ENCODE data around the gene MGAT5B.
A peak's percentile ranks its signal among the peaks of the same experiment; 100 is the strongest.
"Not testable (repeated sequence)": the region's sequence is repeated elsewhere in the genome, so short reads cannot be mapped to it uniquely, and the experiment has no call there.

The MGAT5B gene

GRCh38 chr17:76951375-76951905, 83.2 kb downstream of the MGAT5B start:
- DNase-seq (ENCODE audit: low read depth), result no peak

GRCh38 chr17:76952402-76952801, 84.2 kb downstream of the MGAT5B start:
- no peak for DNase-seq (ENCODE audit: low read depth)

GRCh38 chr17:76953066-76953465, 84.9 kb downstream of the MGAT5B start:
- no peak for DNase-seq (ENCODE audit: low read depth)

GRCh38 chr17:76953946-76954345, 85.7 kb downstream of the MGAT5B start:
- no peak for DNase-seq (ENCODE audit: low read depth)

DNA sequence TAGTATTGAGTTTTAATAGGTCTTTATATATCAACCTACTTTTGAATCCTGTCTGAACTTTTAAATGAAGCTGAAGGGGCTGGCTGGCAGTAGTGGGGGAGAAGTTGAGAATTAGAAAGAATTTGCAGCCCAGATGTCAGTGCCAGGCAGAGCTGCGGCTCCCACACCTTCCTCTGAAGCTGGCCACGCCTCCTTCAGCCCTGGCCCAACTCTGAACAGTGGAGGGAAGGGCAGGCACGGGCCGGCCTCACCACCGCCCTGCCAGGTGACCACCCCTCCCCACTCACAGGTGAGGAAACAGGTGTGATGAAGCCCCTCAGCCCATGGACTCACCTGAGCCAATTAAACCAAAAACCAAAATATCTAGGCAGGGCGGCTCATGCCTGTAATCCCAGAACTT, 87.0 kb downstream of the MGAT5B start:
- DNase-seq (ENCODE audit: low read depth), result no peak

- DNase-seq (ENCODE audit: low read depth), result no peak
Measured at GRCh38 chr17:76956846-76957540, 88.8 kb downstream of the MGAT5B start.

- DNase-seq (ENCODE audit: low read depth), result peak; percentile 5
Measured at GRCh38 chr17:76957678-76958464, 89.7 kb downstream of the MGAT5B start.

- no peak for DNase-seq (ENCODE audit: low read depth)
Measured at GRCh38 chr17:76958974-76959373, 90.8 kb downstream of the MGAT5B start.

DNA sequence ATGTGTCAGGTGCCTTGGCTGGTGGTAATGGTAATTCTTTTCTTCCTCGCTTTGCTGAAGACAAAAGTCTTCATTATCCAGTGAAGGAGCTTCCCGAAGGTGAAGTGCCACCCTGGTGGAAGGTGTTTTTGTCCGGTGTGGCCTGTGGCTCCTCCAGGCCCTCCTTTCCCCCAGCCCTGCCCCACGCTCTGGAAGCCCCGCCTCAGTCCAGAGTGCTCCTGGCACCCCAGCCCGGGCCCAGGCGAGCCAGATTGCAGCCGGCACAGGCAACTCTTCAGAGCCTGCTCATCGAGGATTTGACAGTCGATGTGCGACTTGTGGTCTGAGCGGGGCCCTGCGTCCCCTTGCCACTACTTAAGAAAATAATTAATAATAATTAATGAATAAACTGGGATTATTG, 93.7 kb downstream of the MGAT5B start:
- DNase-seq (ENCODE audit: low read depth), result no peak

- no peak for DNase-seq (ENCODE audit: low read depth)
Measured at GRCh38 chr17:76962858-76963257, 94.7 kb downstream of the MGAT5B start.

DNA sequence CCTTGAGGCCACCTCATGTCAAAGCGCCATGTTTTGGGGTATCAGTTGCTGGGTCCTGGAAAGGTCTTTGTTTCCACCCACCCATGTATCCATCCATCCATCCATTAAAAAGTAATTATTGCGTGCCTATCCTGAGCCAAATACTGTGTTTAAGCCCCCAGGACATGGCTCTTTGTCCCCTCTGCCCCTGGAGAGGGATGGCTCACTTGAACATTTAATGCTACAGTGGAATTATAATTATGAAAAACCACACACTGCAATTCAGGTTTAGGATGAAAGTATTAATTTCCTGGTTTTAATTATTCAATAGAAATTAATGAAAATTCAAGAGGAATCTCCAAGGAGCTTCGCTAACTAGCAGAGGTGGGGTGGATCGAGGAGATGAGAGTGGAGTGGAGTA, 97.8 kb downstream of the MGAT5B start:
- DNase-seq (ENCODE audit: low read depth), result no peak

GRCh38 chr17:76966486-76967181, 98.4 kb downstream of the MGAT5B start:
- DNase-seq (ENCODE audit: low read depth), result no peak

DNA sequence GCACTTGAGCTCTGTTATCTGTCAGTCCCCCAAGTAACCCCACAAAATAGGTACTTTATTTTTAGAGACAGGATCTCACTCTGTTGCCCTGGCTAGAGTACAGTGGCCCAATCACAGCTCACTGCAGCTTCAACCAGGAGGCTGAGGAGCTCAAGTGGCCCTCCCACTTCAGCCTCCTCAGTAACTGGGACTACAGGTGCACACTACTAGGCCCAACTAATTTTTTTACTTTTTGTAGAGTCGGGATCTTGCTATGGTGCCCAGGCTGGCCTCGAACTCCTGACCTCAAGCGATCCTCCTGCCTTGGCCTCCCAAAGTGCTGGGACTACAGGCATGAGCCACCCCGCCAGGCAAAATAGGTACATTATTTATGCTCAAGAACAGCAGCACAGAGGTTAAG, 99.6 kb downstream of the MGAT5B start:
- DNase-seq (ENCODE audit: low read depth), result no peak

DNA sequence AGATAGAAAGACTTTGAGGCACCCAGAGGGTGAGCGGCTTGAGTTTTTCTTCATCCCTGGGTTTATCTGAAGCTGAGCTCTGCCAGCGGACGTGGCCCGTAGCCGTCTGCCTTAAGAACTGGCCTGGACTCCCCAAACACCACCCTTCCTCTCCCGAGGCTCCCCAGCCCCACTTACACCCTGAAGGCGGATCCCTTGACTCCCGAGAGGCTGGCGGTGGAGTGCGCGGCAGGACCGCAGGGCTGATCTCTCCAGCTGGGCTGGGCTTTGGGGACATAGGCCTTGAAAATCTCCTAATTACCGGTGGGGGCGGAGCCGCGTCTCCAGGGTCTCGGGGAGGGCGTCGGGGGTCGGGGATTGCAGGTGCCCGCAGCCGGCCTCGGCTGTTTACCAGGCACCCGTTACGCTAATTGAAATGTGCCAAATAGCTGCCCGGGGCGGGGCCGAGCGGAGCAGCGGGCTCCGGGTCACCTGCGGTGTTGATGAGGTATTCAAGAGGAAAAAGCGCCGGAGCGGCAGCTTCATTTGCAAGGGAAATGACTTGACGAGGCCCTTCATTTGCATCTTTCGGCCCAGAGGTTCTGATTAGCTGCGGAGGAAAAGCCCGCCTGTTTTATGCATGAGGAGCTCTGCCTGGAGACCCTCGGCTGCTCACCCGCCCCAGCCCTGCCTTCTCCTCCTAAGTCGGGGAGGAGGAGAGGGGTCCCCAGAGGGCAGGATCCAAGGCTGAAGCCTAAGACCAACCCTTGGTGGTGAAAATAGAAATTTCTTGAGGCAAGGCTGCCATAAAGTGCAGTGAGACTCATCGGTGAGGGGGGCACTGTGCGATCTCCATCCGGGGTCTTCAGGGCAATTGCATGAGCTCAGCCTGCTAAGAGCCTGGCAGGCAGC, 100.7 kb downstream of the MGAT5B start:
- peak; percentile 3 for DNase-seq (ENCODE audit: low read depth)

DNA sequence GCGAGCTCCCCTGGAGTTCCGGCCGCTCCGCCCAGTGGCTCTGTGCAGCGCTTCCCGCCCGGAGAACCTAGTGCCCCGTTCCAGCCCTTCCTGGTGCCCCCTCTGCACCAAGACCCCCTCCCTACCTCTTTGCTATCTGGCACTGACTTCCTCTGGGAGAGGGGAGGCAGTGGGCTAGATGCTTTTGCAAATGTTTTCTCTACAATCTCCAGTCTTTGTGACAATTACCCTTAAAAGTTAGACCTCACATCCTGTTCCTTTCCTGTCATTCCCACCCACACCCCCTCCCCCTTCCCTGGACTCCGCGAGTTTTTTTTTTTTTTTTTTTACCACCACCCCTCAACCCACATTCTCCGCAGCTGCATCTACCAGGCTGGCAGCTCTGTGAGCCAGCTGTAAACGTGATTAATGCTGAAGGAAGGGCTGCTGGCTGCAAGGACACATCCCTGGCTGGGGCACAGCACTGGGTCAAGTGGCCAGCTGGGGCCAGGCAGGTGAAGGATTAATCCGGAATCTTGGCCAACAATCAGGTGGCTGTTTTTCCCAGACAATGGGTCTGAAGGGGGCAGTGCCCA, 101.5 kb downstream of the MGAT5B start:
- no peak for DNase-seq (ENCODE audit: low read depth)

- DNase-seq (ENCODE audit: low read depth), result not testable (repeated sequence)
Measured at GRCh38 chr17:76970228-76970627, 102.0 kb downstream of the MGAT5B start.

- DNase-seq (ENCODE audit: low read depth), result no peak
Measured at GRCh38 chr17:76972046-76972641, 103.9 kb downstream of the MGAT5B start.

DNA sequence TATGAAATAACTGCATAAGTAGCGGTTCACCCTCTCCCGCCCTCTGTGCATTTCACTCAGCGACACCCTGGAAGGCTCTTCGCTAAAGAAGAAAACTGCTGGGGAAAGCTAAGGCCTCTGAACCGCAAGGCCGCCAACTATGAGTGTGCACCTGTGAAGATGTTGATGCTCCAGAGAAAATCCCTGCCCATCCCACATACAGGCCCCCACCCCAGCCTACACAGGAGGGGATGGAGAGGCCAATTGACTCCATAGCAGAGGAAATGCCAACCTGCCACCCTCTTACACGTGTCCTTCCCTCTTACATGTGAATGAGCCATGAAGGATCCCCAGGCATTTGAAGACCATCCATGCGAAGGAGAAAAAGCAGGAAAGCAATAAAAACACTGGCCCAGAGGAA, 104.8 kb downstream of the MGAT5B start:
- no peak for DNase-seq (ENCODE audit: low read depth)

GRCh38 chr17:76974721-76975120, 106.5 kb downstream of the MGAT5B start:
- DNase-seq (ENCODE audit: low read depth), result no peak

- DNase-seq (ENCODE audit: low read depth), result not testable (repeated sequence)
Measured at GRCh38 chr17:76978050-76978449, 109.8 kb downstream of the MGAT5B start.

All from amniotic epithelial cell (primary cell).